ENCODE measurements around the gene CCDC159. TPM values are rescaled to one million over a fixed set of nuclear protein-coding genes. Genes with fewer than 3 reads are reported as not detected.
"Not testable (repeated sequence)": the region's sequence is repeated elsewhere in the genome, so short reads cannot be mapped to it uniquely, and the experiment has no call there.

CCDC159 gene
- total RNA-seq, 2 donors from 2014 or later: 15.1 to 21.8 TPM

GRCh38 chr19:11324748-11325389 is 21.4 kb upstream of the CCDC159 start:
- ATAC-seq (ENCODE audit: insufficient number of reproducible peaks, low FRiP score, low read depth): no peak
- Histone ChIP-seq H3K27ac (peak overlapping the region; percentile 34 to 87), H3K36me3 (peaks cover 21% of the 10 kb centered on the region), H3K9me3 (no peaks in the 10 kb centered on the region), H3K27me3 (replicated peaks; ENCODE audit: insufficient read depth) (no peaks in the 10 kb centered on the region), H3K4me1 (ENCODE audit: control insufficient read depth in 1 of 2, low read depth in 2 of 2) (peaks cover 10 to 14% of the 10 kb centered on the region in 2 donors), H3K4me3 (no peak overlapping the region)
- no peak for TF ChIP-seq CTCF (IDR thresholded peaks at IDR 0.05)
- DNase-seq (ENCODE audit: low spot score): no peak

- H3K4me1 ChIP-seq (ENCODE audit: control insufficient read depth in 1 of 2, low read depth in 2 of 2): peaks cover 10 to 14% of the 10 kb centered on the region in 2 donors
- H3K27ac ChIP-seq: no peak overlapping the region
- peaks cover 23% of the 10 kb centered on the region for H3K36me3 ChIP-seq
- DNase-seq (ENCODE audit: low spot score): no peak
- H3K4me3 ChIP-seq: no peak overlapping the region
- TF ChIP-seq CTCF (IDR thresholded peaks at IDR 0.05): no peak
- ATAC-seq (ENCODE audit: insufficient number of reproducible peaks, low FRiP score, low read depth): no peak
- H3K27me3 ChIP-seq (replicated peaks; ENCODE audit: insufficient read depth): no peaks in the 10 kb centered on the region
- H3K9me3 ChIP-seq: no peaks in the 10 kb centered on the region
Observed at GRCh38 chr19:11325544-11325943, 20.8 kb upstream of the CCDC159 start.

- Histone ChIP-seq H3K4me3 (no peak overlapping the region), H3K27ac (no peak overlapping the region), H3K9me3 (no peaks in the 10 kb centered on the region), H3K36me3 (peaks cover 48% of the 10 kb centered on the region), H3K27me3 (replicated peaks; ENCODE audit: insufficient read depth) (no peaks in the 10 kb centered on the region), H3K4me1 (ENCODE audit: control insufficient read depth in 1 of 2, low read depth in 2 of 2) (no peaks in the 10 kb centered on the region)
- no peak for DNase-seq (ENCODE audit: low spot score)
- TF ChIP-seq CTCF (IDR thresholded peaks at IDR 0.05): no peak
- no peak for ATAC-seq (ENCODE audit: insufficient number of reproducible peaks, low FRiP score, low read depth)
Observed at GRCh38 chr19:11330127-11330526, 16.2 kb upstream of the CCDC159 start.

GRCh38 chr19:11331502-11331901 is 14.8 kb upstream of the CCDC159 start:
- Histone ChIP-seq H3K27ac (no peak overlapping the region), H3K36me3 (peaks cover 56% of the 10 kb centered on the region), H3K9me3 (no peaks in the 10 kb centered on the region), H3K4me1 (ENCODE audit: control insufficient read depth in 1 of 2, low read depth in 2 of 2) (no peaks in the 10 kb centered on the region), H3K4me3 (no peak overlapping the region), H3K27me3 (replicated peaks; ENCODE audit: insufficient read depth) (no peaks in the 10 kb centered on the region)
- TF ChIP-seq CTCF (IDR thresholded peaks at IDR 0.05): no peak
- ATAC-seq (ENCODE audit: insufficient number of reproducible peaks, low FRiP score, low read depth) (no peak), DNase-seq (ENCODE audit: low spot score) (no peak)

GRCh38 chr19:11332822-11333221 is 13.5 kb upstream of the CCDC159 start:
- ATAC-seq (ENCODE audit: insufficient number of reproducible peaks, low FRiP score, low read depth) (no peak), DNase-seq (ENCODE audit: low spot score) (no peak)
- H3K4me1 ChIP-seq (ENCODE audit: control insufficient read depth in 1 of 2, low read depth in 2 of 2): peaks cover 0 to 2% of the 10 kb centered on the region in 2 donors
- H3K9me3 ChIP-seq: no peaks in the 10 kb centered on the region
- no peaks in the 10 kb centered on the region for H3K27me3 ChIP-seq (replicated peaks; ENCODE audit: insufficient read depth)
- H3K4me3 ChIP-seq: no peak overlapping the region
- peaks cover 46% of the 10 kb centered on the region for H3K36me3 ChIP-seq
- no peak for TF ChIP-seq CTCF (IDR thresholded peaks at IDR 0.05)
- no peak overlapping the region for H3K27ac ChIP-seq

GRCh38 chr19:11333838-11334237 is 12.5 kb upstream of the CCDC159 start:
- H3K4me1 ChIP-seq (ENCODE audit: control insufficient read depth in 1 of 2, low read depth in 2 of 2): peaks cover 0 to 13% of the 10 kb centered on the region in 2 donors
- H3K27me3 ChIP-seq (replicated peaks; ENCODE audit: insufficient read depth); DNase-seq (ENCODE audit: low spot score); H3K4me3 ChIP-seq; H3K9me3 ChIP-seq; H3K27ac ChIP-seq; ATAC-seq (ENCODE audit: insufficient number of reproducible peaks, low FRiP score, low read depth): not testable (repeated sequence)
- H3K36me3 ChIP-seq: peaks cover 46% of the 10 kb centered on the region

All from thoracic aorta (tissue), 2 donors.